Activated CD4-positive, alpha-beta T cell treated with anti-CD3 and anti-CD28 coated beads for 24 hours (primary cell): Measurements from ENCODE around the gene ETS1.
"Not testable (repeated sequence)": the region's sequence is repeated elsewhere in the genome, so short reads cannot be mapped to it uniquely, and the experiment has no call there.

Experiments used
- DNase-seq, 2 donors: peaks; one replicate each; pipeline ENCODE4 v3.0.0-alpha.2; 2020; ENCODE audit warnings: low read depth in 2 of 2

Gene ETS1

GRCh38 chr11:128465531-128465930 lies 121.8 kb downstream of the ETS1 start:
- no peak for DNase-seq

- DNase-seq, result no peak
These were observed 122.4 kb downstream of the ETS1 start for GRCh38 chr11:128464878-128465450.

- DNase-seq, result no peak
These were observed 123.4 kb downstream of the ETS1 start for GRCh38 chr11:128463979-128464378.

- no peak for DNase-seq
These were observed 124.0 kb downstream of the ETS1 start for GRCh38 chr11:128463371-128463829.

- no peak for DNase-seq
These were observed 124.4 kb downstream of the ETS1 start for GRCh38 chr11:128462922-128463321.

GRCh38 chr11:128462189-128462588 lies 125.2 kb downstream of the ETS1 start:
- no peak for DNase-seq

- DNase-seq, result no peak
These were observed 129.0 kb downstream of the ETS1 start for GRCh38 chr11:128458321-128458720.

- no peak for DNase-seq
These were observed 129.5 kb downstream of the ETS1 start for GRCh38 chr11:128457874-128458273.

- DNase-seq, result no peak
These were observed 130.6 kb downstream of the ETS1 start for GRCh38 chr11:128456566-128457268.

- DNase-seq, result no peak
These were observed 131.6 kb downstream of the ETS1 start for GRCh38 chr11:128455766-128456165.

GRCh38 chr11:128453444-128454336 lies 133.7 kb downstream of the ETS1 start:
- no peak for DNase-seq

- no peak for DNase-seq
These were observed 135.5 kb downstream of the ETS1 start for GRCh38 chr11:128451652-128452470.

GRCh38 chr11:128450882-128451651 lies 136.3 kb downstream of the ETS1 start:
- no peak for DNase-seq

- not testable (repeated sequence) for DNase-seq
These were observed 136.9 kb downstream of the ETS1 start for GRCh38 chr11:128450425-128450824.

GRCh38 chr11:128448981-128449713 lies 138.2 kb downstream of the ETS1 start:
- no peak for DNase-seq

GRCh38 chr11:128448200-128448886 lies 139.0 kb downstream of the ETS1 start:
- DNase-seq, result no peak

- DNase-seq, result no peak
These were observed 140.1 kb downstream of the ETS1 start for GRCh38 chr11:128447233-128447632.

GRCh38 chr11:128445921-128446320 lies 141.4 kb downstream of the ETS1 start:
- not testable (repeated sequence) for DNase-seq

- no peak for DNase-seq
These were observed 150.2 kb downstream of the ETS1 start for GRCh38 chr11:128437136-128437535.

GRCh38 chr11:128434818-128435217 lies 152.5 kb downstream of the ETS1 start:
- no peak for DNase-seq
